K562 (cell line): Measurements from ENCODE around the gene ALOXE3. TPM values are rescaled to one million over a fixed set of nuclear protein-coding genes. Genes with fewer than 3 reads are reported as not detected.

Source experiments
- ATAC-seq: fragments of 200-7000 bp; cut with Tn5 transposase; 3 replicates; pipeline ENCODE4 v1.9.1; 2020; ENCODE audit warnings: moderate library complexity
- Bru-seq: library from RNA; stranded (reverse); fragments of 400-500 nt; gene quantifications from one replicate; lab custom pipeline; 2021; lab: Mats Ljungman, UMichigan
- BruChase-seq, 2 experiments: library from RNA; stranded (reverse); fragments of 400-500 nt; gene quantifications; one replicate each; lab custom pipeline; 2021; lab: Mats Ljungman, UMichigan
- BruUV-seq: library from RNA; stranded (reverse); fragments of 400-500 nt; replicated peaks from 2 replicates; lab custom pipeline; 2021; lab: Mats Ljungman, UMichigan
- CTCF ChIA-PET: fragments of 300-600 bp; formaldehyde crosslinking; extraction: SDS; loops from one replicate; lab custom pipeline; 2021; ENCODE audit warnings: low intra/inter-chr PET ratio; lab: Yijun Ruan, JAX
- POLR2A ChIA-PET: fragments of 300-600, 350-650 bp; sonication (Branson Sonifier 250); formaldehyde crosslinking; extraction: SDS; loops from one replicate; lab custom pipeline; 2021; ENCODE audit warnings: antibody characterized with exemption, inconsistent platforms; lab: Yijun Ruan, JAX
- DNase-seq, 4 experiments: peaks; one replicate each; pipeline versions ENCODE4 v3.0.0 to v3.0.0-alpha.2; 2011 to 2018; ENCODE audit warnings: low spot score in 3 of 4, mixed read lengths in 3 of 4; ENCODE audit errors: extremely low read depth in 1 of 4
- FAIRE-seq: peaks from 2 replicates; lab custom pipeline; 2011; peaks lifted over from hg19 to GRCh38; lab: Jason Lieb, UNC
- H2AFZ ChIP-seq: 2 replicates; pipeline ENCODE4 v1.6.0; 2011; ENCODE audit warnings: low read depth, low read length, control low read depth, inconsistent platforms
- H3K27ac ChIP-seq: fragments of 200-600 bp; 3 replicates; pipeline ENCODE4 v1.8.0; 2011; ENCODE audit warnings: low read depth, mild to moderate bottlenecking, control low read depth, inconsistent platforms, low read length, moderate library complexity, mixed read lengths; ENCODE audit errors: extremely low read depth
- H3K27me3 ChIP-seq, 2 experiments: fragments of 300-600 bp in 1 of 2; 2 replicates in 1 of 2; 3 replicates in 1 of 2; pipeline versions ENCODE4 v1.6.0 to v1.8.0; 2011; ENCODE audit warnings: inconsistent platforms in 2 of 2, low read length in 2 of 2, mild to moderate bottlenecking in 1 of 2, mixed read lengths in 1 of 2, moderate library complexity in 1 of 2; ENCODE audit not compliant: control insufficient read depth in 2 of 2, insufficient read depth in 2 of 2
- H3K36me3 ChIP-seq: fragments of 300-600 bp; 3 replicates; pipeline ENCODE4 v1.8.0; 2011; ENCODE audit warnings: mild to moderate bottlenecking, low read length, inconsistent platforms; ENCODE audit not compliant: control insufficient read depth, insufficient read depth
- H3K4me1 ChIP-seq, 2 experiments: fragments of 200-600 bp in 1 of 2; replicated peaks in 1 of 2; 2 replicates in 1 of 2; 3 replicates in 1 of 2; pipeline versions ENCODE4 v1.5.1 to v1.8.0; 2011; ENCODE audit warnings: inconsistent platforms in 2 of 2, low read length in 2 of 2, mild to moderate bottlenecking in 1 of 2, mixed read lengths in 1 of 2, moderate library complexity in 1 of 2; ENCODE audit not compliant: control insufficient read depth in 2 of 2, insufficient read depth in 2 of 2
- H3K4me2 ChIP-seq: 2 replicates; pipeline ENCODE4 v1.6.1; 2011; ENCODE audit warnings: low read length, control low read depth, inconsistent platforms, mixed read lengths; ENCODE audit not compliant: insufficient read depth
- H3K4me3 ChIP-seq: fragments of 200-600 bp; sonication (generic), shearing (Covaris generic); 2 replicates; pipeline ENCODE4 v1.5.1; 2016; ENCODE audit warnings: control low read depth, inconsistent platforms
- H3K79me2 ChIP-seq: fragments of 200-600 bp; 3 replicates; pipeline ENCODE4 v1.8.0; 2011; ENCODE audit warnings: low read length, inconsistent platforms; ENCODE audit not compliant: control insufficient read depth, insufficient read depth
- H3K9ac ChIP-seq, 2 experiments: 2 replicates each; pipeline versions ENCODE4 v1.6.0 to v1.6.1; 2011; ENCODE audit warnings: low read depth in 2 of 2, low read length in 2 of 2, control low read depth in 1 of 2, inconsistent platforms in 1 of 2, mild to moderate bottlenecking in 1 of 2, mixed read lengths in 1 of 2; ENCODE audit not compliant: insufficient read depth in 1 of 2
- H3K9me1 ChIP-seq: one replicate; pipeline ENCODE4 v1.6.0; 2011; ENCODE audit warnings: inconsistent platforms, mild to moderate bottlenecking, low read length, moderate library complexity; ENCODE audit not compliant: control insufficient read depth, insufficient read depth
- H3K9me3 ChIP-seq: replicated peaks from 2 replicates; pipeline ENCODE4 v1.5.1; 2011; ENCODE audit warnings: low read depth, low read length, inconsistent platforms; ENCODE audit not compliant: control insufficient read depth, insufficient read depth
- H4K20me1 ChIP-seq: replicated peaks from 2 replicates; pipeline ENCODE4 v1.6.1; 2011; ENCODE audit warnings: low read length, inconsistent platforms, mixed read lengths; ENCODE audit not compliant: control insufficient read depth, insufficient read depth
- DEAF1 ChIP-seq: fragments of 450-650 bp; formaldehyde crosslinking; IDR thresholded peaks from 2 replicates; pipeline ENCODE4 v1.4.0; 2020; ENCODE audit warnings: mild to moderate bottlenecking, moderate library complexity
- GATAD2A ChIP-seq: fragments of 450-650 bp; IDR thresholded peaks from 2 replicates; pipeline ENCODE4 v1.6.1; 2017
- MEIS2 ChIP-seq: fragments of 450-650 bp; IDR thresholded peaks from 2 replicates; pipeline ENCODE4 v1.6.1; 2014; ENCODE audit warnings: mild to moderate bottlenecking; ENCODE audit not compliant: partially characterized antibody
- MTA3 ChIP-seq: fragments of 450-650 bp; formaldehyde crosslinking; IDR thresholded peaks from 2 replicates; pipeline ENCODE4 v1.6.1; 2017; ENCODE audit warnings: mild to moderate bottlenecking, borderline replicate concordance
- RCOR1 ChIP-seq, 2 experiments: IDR thresholded peaks; 2 replicates each; pipeline ENCODE4 v1.6.1; 2012; ENCODE audit warnings: low read depth in 2 of 2, low read length in 2 of 2, borderline replicate concordance in 1 of 2, improper control_type of control experiment in 1 of 2
- ZEB2 ChIP-seq: fragments of 450-650 bp; IDR thresholded peaks from 2 replicates; pipeline ENCODE4 v1.6.1; 2016
- ZNF512 ChIP-seq: IDR thresholded peaks from 2 replicates; pipeline ENCODE4 v1.6.1; 2016; ENCODE audit warnings: missing genetic modification characterization, missing compliant biosample characterization
- ZNF609 ChIP-seq: sonication (generic); formaldehyde crosslinking; IDR thresholded peaks from 2 replicates; pipeline ENCODE4 v1.8.1; 2023; ENCODE audit warnings: missing genetic modification reagents, mild to moderate bottlenecking, borderline replicate concordance
- WGBS: fragments of 100-300 bp; shearing (Covaris generic); methylation state at CpG from one replicate; pipeline ENCODE4 v1.1.6; 2016; ENCODE audit warnings: low coverage, mixed read lengths; ENCODE audit not compliant: insufficient coverage; ENCODE audit errors: missing lambda C conversion rate; 5-methylcytosine and 5-hydroxymethylcytosine counted together
- in situ Hi-C: fragments of 300-500 bp; cut with MboI; formaldehyde crosslinking; loops from 4 replicates; pipeline ENCODE4 v1.15.0; 2018; ENCODE audit warnings: inconsistent platforms, mixed read lengths
- intact Hi-C: fragments of 100-400 bp; cut with micrococcal nuclease; formaldehyde crosslinking; loops from 2 replicates; pipeline ENCODE4 v1.14.2; 2022
- long read RNA-seq, 3 experiments: library from polyadenylated mRNA in 2 of 3; library from RNA in 1 of 3; unstranded in 2 of 3; stranded (forward) in 1 of 3; transcript quantifications; one replicate each; pipeline ENCODE4 v2.0.0, GENCODE V29; 2019 to 2022
- polyA minus RNA-seq, 3 experiments: library from RNA; depleted of rRNA, polyadenylated mRNA; stranded (reverse); fragments of >200 nt; gene quantifications; 2 replicates each; pipeline ENCODE4 v1.2.3, GENCODE V29; 2011
- polyA plus RNA-seq, 8 experiments: library from polyadenylated mRNA; depleted of rRNA in 4 of 8; stranded (reverse) in 5 of 8; unstranded in 3 of 8; fragments of >200 nt; fragmentation: Nextera tagmentation in 2 of 8; fragmentation: Illumina TruSeq in 1 of 8; extraction: Ambion mirVana in 2 of 8; extraction: Trizol in 1 of 8; gene quantifications; 2 replicates each; pipeline versions ENCODE4 v1.2.1 to v1.2.3, GENCODE V29; 2011 to 2014; ENCODE audit warnings: inconsistent platforms in 1 of 8, missing spikeins in 1 of 8
- total RNA-seq, 7 experiments: library from RNA; depleted of rRNA in 6 of 7; stranded (reverse); fragments of >200 nt in 6 of 7; fragmentation: Illumina TruSeq in 2 of 7; extraction: Trizol in 2 of 7; gene quantifications; 2 replicates each; pipeline versions ENCODE4 v1.2.1 to v1.2.3, GENCODE V29; 2011 to 2021; ENCODE audit warnings: low replicate concordance in 1 of 7

ALOXE3 gene
- total RNA-seq (2011; cell fraction: chromatin; rRNA removed; ENCODE audit: low replicate concordance) = 0.12 TPM in 1 of 2 replicates, not detected in the other
- total RNA-seq (2011; cell fraction: nucleolus; rRNA removed) = not detected in 2 replicates
- not detected in 2 replicates for total RNA-seq (2011; cell fraction: nucleoplasm; rRNA removed)
- total RNA-seq (2014; rRNA removed) (not detected in 2 replicates), total RNA-seq (2014; rRNA removed; fragmentation: Illumina TruSeq; extraction: Trizol) (not detected in 2 replicates), total RNA-seq (2015; rRNA removed; fragmentation: Illumina TruSeq; extraction: Trizol) (0.04 TPM in 1 of 2 replicates, not detected in the other), total RNA-seq (2021) (not detected in 2 replicates), polyA plus RNA-seq (2011; rRNA removed) (not detected in 2 replicates), polyA plus RNA-seq (2014; fragmentation: Illumina TruSeq; extraction: Trizol) (not detected in 2 replicates), polyA plus RNA-seq (2014; fragmentation: Nextera tagmentation; extraction: Ambion mirVana) (not detected), polyA plus RNA-seq (2014; rRNA removed) (0.04 TPM in 1 of 2 replicates, not detected in the other), polyA minus RNA-seq (2011; rRNA and poly(A)+ RNA removed) (not detected in 2 replicates), Bru-seq, nascent RNA (percentile 5 among the genes with signal in this experiment), BruChase-seq, experiment 1, labeled RNA remaining after a 2-hour chase (percentile 10 among the genes with signal in this experiment), BruChase-seq, experiment 2, labeled RNA remaining after a 6-hour chase (percentile 5 among the genes with signal in this experiment)
- polyA plus RNA-seq (2011; cell fraction: cytosol; rRNA removed) = not detected in 2 replicates
- 0.03 and 0.06 TPM in 2 replicates for polyA plus RNA-seq (2011; cell fraction: nucleus; rRNA removed)
- 0.14 TPM in 1 of 2 replicates, not detected in the other for polyA plus RNA-seq (2012)
- not detected in 2 replicates for polyA minus RNA-seq (2011; cell fraction: cytosol; rRNA and poly(A)+ RNA removed)
- polyA minus RNA-seq (2011; cell fraction: nucleus; rRNA and poly(A)+ RNA removed) = not detected in 2 replicates
- long read RNA-seq, experiment 1 = 0 reads
- long read RNA-seq, experiment 2 = 0 reads
- long read RNA-seq, experiment 3 = 0 reads

GRCh38 chr17:8117980-8118768, at the start of gene ALOXE3:
ALOXE3 (minus strand) TSS chr17:8118514; CDS start chr17:8117990, 524 bp downstream.
- 5% methylated on average over 26 of the region's 33 CpGs for WGBS
- peaks cover 17 to 35% of the 10 kb centered on the region in 2 experiments for H3K4me1 ChIP-seq
- TF ChIP-seq ZEB2 (peak; percentile 70), ZNF609 (CRISPR knock-in tag) (no peak), GATAD2A (no peak), ZNF512 (tag) (no peak), MEIS2 (peak; percentile 65), DEAF1 (CRISPR knock-in tag) (no peak), MTA3 (no peak), RCOR1 (IDR thresholded peaks at IDR 0.05; ENCODE audit: borderline replicate concordance in 1 of 2, low read depth in 2 of 2, low read length in 2 of 2) (no peak)

More at GRCh38 chr17:8117980-8118768, at the start of gene ALOXE3:
- peak in 3 of 4 experiments; percentile 21 to 41 (median 31) for DNase-seq
- Histone ChIP-seq H2AFZ (peak within 1 kb of the TSS; percentile 84), H3K36me3 (no peaks in the 10 kb centered on the region), H3K79me2 (no peaks in the 10 kb centered on the region), H3K4me3 (peak within 1 kb of the TSS; percentile 65), H4K20me1 (peaks cover 8% of the 10 kb centered on the region; the same call in 1 of the 2 replicates), H3K27me3 (peaks cover 14 to 41% of the 10 kb centered on the region in 2 experiments), H3K9me1 (no peaks in the 10 kb centered on the region), H3K9me3 (no peaks in the 10 kb centered on the region), H3K9ac (peak within 1 kb of the TSS; percentile 55 to 83), H3K27ac (peak within 1 kb of the TSS; percentile 63; the same call in 2 of the 3 replicates), H3K4me2 (peak within 1 kb of the TSS; percentile 98)
- in situ Hi-C loops = no loop called here
- no peak; the same call in 2 of the 3 replicates for ATAC-seq
- FAIRE-seq = no peak
- BruUV-seq = no TSS peak
- intact Hi-C loops = loop anchor here (2.0 kb wide), 2 partner anchors 37 to 57 kb away; no protein-coding TSS in a partner anchor
- POLR2A ChIA-PET = interaction anchor here (1.6 kb wide), 1 partner anchor 55 kb away, joined by 6 read pairs; no protein-coding TSS in a partner anchor
- CTCF ChIA-PET = interaction anchor here (0.6 to 2.4 kb wide), 2 partner anchors 38 to 180 kb away, joined by 3 to 9 read pairs; no protein-coding TSS in a partner anchor
